ENCODE measurements around the gene NKAIN2. TPM values are rescaled to one million over a fixed set of nuclear protein-coding genes. Genes with fewer than 3 reads are reported as not detected.
A peak's percentile ranks its signal among the peaks of the same experiment; 100 is the strongest.

NKAIN2 gene
- total RNA-seq, 1 experiment from 2014 or later = 2.7 TPM

DNA sequence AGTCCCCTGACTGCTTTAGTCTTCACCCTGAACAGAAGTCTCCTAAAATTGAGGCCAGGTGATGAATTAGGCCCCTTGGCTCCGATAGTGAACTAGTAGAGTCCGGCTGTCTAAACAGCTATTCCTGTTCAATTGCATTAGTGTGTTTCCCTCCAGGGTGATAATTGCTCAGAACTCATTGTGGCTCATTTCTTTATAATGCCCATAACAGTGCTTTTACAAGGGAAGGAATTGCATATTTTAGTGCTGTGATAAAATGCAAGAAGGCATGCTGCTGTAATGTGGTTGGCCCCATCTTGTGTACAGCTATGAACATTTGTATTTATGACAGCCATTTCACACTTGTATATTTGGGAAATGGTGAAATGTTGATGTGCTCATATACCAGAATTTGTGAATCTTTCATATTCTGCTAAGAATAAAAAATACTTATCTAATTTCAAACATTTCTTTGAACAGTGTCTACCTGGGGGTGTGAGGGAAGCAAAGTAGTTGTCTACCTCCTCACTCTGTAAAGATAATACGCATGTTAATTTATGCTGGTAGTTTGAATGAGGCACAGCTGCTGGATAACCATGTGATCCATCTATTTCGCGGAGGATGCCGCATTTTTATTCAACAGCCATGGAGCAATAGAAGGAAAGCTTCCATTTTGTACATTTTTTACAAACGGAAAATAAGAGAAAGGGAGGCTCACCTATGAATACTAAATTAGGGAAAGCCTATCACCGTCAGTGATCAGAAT, 451.4 kb downstream of the NKAIN2 start:
- Mint-ChIP-seq H3K36me3 (ENCODE audit: insufficient read depth, unreplicated experiment) (no peaks in the 10 kb centered on the region), H3K27me3 (ENCODE audit: insufficient read depth, unreplicated experiment) (no peaks in the 10 kb centered on the region), H3K4me3 (ENCODE audit: unreplicated experiment) (no peak overlapping the region), H3K27ac (ENCODE audit: low read depth, unreplicated experiment) (no peak overlapping the region), H3K4me1 (ENCODE audit: insufficient read depth, unreplicated experiment) (peaks cover under 1% of the 10 kb centered on the region), H3K9me3 (ENCODE audit: unreplicated experiment) (no peaks in the 10 kb centered on the region)
- ChIA-PET CTCF (interaction anchor here (0.7 to 0.8 kb wide), 2 partner anchors 73 to 398 kb away, joined by 3 read pairs; no protein-coding TSS in a partner anchor), POLR2A (no interaction called here)
- no peak for DNase-seq (ENCODE audit: unreplicated experiment)
- no TSS peak for BruUV-seq (replicated peaks)
- TF ChIP-seq, protein P1, sequence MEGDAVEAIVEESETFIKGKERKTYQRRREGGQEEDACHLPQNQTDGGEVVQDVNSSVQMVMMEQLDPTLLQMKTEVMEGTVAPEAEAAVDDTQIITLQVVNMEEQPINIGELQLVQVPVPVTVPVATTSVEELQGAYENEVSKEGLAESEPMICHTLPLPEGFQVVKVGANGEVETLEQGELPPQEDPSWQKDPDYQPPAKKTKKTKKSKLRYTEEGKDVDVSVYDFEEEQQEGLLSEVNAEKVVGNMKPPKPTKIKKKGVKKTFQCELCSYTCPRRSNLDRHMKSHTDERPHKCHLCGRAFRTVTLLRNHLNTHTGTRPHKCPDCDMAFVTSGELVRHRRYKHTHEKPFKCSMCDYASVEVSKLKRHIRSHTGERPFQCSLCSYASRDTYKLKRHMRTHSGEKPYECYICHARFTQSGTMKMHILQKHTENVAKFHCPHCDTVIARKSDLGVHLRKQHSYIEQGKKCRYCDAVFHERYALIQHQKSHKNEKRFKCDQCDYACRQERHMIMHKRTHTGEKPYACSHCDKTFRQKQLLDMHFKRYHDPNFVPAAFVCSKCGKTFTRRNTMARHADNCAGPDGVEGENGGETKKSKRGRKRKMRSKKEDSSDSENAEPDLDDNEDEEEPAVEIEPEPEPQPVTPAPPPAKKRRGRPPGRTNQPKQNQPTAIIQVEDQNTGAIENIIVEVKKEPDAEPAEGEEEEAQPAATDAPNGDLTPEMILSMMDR (IDR thresholded peaks at IDR 0.05; ENCODE audit: unreplicated experiment) = no peak
- intact Hi-C loops (cut with micrococcal nuclease) = no loop called here

DNA sequence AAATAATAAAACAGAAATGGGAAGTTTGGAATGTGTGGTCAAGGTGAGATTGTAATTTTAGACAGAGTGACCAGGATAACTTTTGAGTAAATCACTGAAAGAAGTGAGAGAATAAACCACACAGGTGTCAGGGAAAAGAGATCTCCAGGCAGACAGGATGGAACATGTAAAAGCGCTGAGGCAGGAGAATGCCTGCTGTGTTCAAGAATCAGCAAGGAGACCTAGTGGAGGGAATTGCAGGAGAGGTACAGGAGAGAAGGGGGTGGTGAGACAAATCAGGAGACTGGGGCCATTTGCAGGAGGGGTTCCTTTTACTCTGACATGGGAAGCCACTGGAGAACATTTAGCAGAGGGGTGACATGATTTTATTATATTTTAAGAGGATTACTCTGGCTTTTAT, 456.7 kb downstream of the NKAIN2 start:
- CTCF ChIA-PET = interaction anchor here (1.3 kb wide), 1 partner anchor 458 kb away, joined by 3 read pairs; no protein-coding TSS in a partner anchor
- intact Hi-C loops (cut with micrococcal nuclease) = no loop called here
- Mint-ChIP-seq H3K36me3 (ENCODE audit: insufficient read depth, unreplicated experiment) (no peaks in the 10 kb centered on the region), H3K9me3 (ENCODE audit: unreplicated experiment) (no peaks in the 10 kb centered on the region), H3K27ac (ENCODE audit: low read depth, unreplicated experiment) (peak overlapping the region; percentile 54), H3K4me1 (ENCODE audit: insufficient read depth, unreplicated experiment) (peaks cover 11% of the 10 kb centered on the region), H3K27me3 (ENCODE audit: insufficient read depth, unreplicated experiment) (no peaks in the 10 kb centered on the region), H3K4me3 (ENCODE audit: unreplicated experiment) (no peak overlapping the region)
- TF ChIP-seq, protein P1 (IDR thresholded peaks at IDR 0.05; ENCODE audit: unreplicated experiment) = no peak
- POLR2A ChIA-PET = no interaction called here
- no peak for DNase-seq (ENCODE audit: unreplicated experiment)
- BruUV-seq (replicated peaks) = no TSS peak

DNA sequence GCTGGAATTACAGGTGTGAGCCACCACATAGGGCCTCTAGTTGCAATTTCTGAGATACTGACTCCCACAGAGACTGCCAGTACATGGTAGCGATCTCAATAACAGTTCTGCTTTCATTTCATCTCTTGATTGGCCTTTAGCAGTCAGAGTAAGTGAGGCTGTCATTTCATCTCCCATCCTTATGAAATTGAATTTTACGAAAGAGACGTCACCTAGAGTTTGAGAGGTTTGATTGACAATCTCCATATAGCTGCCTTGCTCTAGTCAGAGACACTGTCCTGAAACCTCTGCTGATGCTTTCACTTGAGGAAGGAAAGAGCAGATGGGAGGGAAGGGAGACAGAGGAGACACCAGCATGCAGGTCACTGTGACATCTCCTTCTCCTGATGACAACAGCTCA, 466.1 kb downstream of the NKAIN2 start:
- intact Hi-C loops (cut with micrococcal nuclease) = no loop called here
- POLR2A ChIA-PET = no interaction called here
- TF ChIP-seq, protein P1 (IDR thresholded peaks at IDR 0.05; ENCODE audit: unreplicated experiment) = no peak
- H3K27me3 Mint-ChIP-seq (ENCODE audit: insufficient read depth, unreplicated experiment) = no peaks in the 10 kb centered on the region
- H3K27ac Mint-ChIP-seq (ENCODE audit: low read depth, unreplicated experiment) = no peak overlapping the region
- peaks cover 6% of the 10 kb centered on the region for H3K36me3 Mint-ChIP-seq (ENCODE audit: insufficient read depth, unreplicated experiment)
- BruUV-seq (replicated peaks) = no TSS peak
- no peak for DNase-seq (ENCODE audit: unreplicated experiment)
- CTCF ChIA-PET = no interaction called here
- H3K9me3 Mint-ChIP-seq (ENCODE audit: unreplicated experiment) = peaks cover 14% of the 10 kb centered on the region
- no peaks in the 10 kb centered on the region for H3K4me1 Mint-ChIP-seq (ENCODE audit: insufficient read depth, unreplicated experiment)
- H3K4me3 Mint-ChIP-seq (ENCODE audit: unreplicated experiment) = no peak overlapping the region

DNA sequence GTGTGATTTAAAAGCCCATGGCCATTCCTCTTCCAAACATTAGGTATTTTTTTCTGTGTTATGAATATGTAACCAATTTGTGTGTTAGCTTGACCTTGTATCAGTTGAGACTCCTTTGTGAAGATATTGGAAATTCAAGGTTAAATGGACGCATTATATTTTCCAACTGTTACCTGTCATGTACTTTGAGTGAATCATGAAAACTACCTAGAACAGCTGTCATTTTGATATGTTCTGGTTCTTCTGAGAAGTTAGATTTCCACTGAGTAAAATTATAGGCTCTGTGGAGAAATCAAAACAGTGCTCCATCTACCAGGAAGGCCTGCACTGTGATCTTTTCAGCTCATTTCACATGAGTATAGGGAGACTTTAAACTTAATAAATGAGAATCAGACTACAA, 470.0 kb downstream of the NKAIN2 start:
- ChIA-PET CTCF (no interaction called here), POLR2A (no interaction called here)
- Mint-ChIP-seq H3K27ac (ENCODE audit: low read depth, unreplicated experiment) (no peak overlapping the region), H3K9me3 (ENCODE audit: unreplicated experiment) (peaks cover 14% of the 10 kb centered on the region), H3K4me1 (ENCODE audit: insufficient read depth, unreplicated experiment) (no peaks in the 10 kb centered on the region), H3K27me3 (ENCODE audit: insufficient read depth, unreplicated experiment) (no peaks in the 10 kb centered on the region), H3K4me3 (ENCODE audit: unreplicated experiment) (no peak overlapping the region), H3K36me3 (ENCODE audit: insufficient read depth, unreplicated experiment) (peaks cover 6% of the 10 kb centered on the region)
- BruUV-seq (replicated peaks) = no TSS peak
- intact Hi-C loops (cut with micrococcal nuclease) = no loop called here
- no peak for DNase-seq (ENCODE audit: unreplicated experiment)
- TF ChIP-seq, protein P1 (IDR thresholded peaks at IDR 0.05; ENCODE audit: unreplicated experiment) = no peak
